OCI-LY3 (cell line): ENCODE results near the gene RSPH9.

Experiments
- CTCF ChIP-seq: fragments of 200-600, 300-600 bp; sonication (generic); IDR thresholded peaks from 2 replicates; pipeline ENCODE4 v1.5.1; 2014; ENCODE audit warnings: antibody characterized with exemption, low read length, low read depth
- EZH2phosphoT487 ChIP-seq: fragments of 200-600 bp; shearing (Covaris generic); IDR thresholded peaks from 2 replicates; pipeline ENCODE4 v1.6.1; 2018; ENCODE audit warnings: antibody characterized with exemption, mixed run types, low read depth

GRCh38 chr6:43706788-43707187 is 62.0 kb downstream of the RSPH9 start:
- TF ChIP-seq CTCF (no peak), EZH2phosphoT487 (no peak)
